HG02798 (cell line): ENCODE measurements around the gene OSBPL7.
A peak's percentile ranks its signal among the peaks of the same experiment; 100 is the strongest.

ENCODE experiments used
- ATAC-seq: cut with Tn5 transposase; IDR thresholded peaks from one replicate; pipeline ENCODE4 v1.9.1; 2021; ENCODE audit warnings: mild to moderate bottlenecking; ENCODE audit not compliant: unreplicated experiment, poor library complexity

Gene OSBPL7, protein sequence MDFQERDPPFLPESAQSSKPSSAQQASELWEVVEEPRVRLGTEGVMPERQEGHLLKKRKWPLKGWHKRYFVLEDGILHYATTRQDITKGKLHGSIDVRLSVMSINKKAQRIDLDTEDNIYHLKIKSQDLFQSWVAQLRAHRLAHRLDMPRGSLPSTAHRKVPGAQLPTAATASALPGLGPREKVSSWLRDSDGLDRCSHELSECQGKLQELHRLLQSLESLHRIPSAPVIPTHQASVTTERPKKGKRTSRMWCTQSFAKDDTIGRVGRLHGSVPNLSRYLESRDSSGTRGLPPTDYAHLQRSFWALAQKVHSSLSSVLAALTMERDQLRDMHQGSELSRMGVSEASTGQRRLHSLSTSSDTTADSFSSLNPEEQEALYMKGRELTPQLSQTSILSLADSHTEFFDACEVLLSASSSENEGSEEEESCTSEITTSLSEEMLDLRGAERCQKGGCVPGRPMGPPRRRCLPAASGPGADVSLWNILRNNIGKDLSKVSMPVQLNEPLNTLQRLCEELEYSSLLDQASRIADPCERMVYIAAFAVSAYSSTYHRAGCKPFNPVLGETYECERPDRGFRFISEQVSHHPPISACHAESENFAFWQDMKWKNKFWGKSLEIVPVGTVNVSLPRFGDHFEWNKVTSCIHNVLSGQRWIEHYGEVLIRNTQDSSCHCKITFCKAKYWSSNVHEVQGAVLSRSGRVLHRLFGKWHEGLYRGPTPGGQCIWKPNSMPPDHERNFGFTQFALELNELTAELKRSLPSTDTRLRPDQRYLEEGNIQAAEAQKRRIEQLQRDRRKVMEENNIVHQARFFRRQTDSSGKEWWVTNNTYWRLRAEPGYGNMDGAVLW

DNA sequence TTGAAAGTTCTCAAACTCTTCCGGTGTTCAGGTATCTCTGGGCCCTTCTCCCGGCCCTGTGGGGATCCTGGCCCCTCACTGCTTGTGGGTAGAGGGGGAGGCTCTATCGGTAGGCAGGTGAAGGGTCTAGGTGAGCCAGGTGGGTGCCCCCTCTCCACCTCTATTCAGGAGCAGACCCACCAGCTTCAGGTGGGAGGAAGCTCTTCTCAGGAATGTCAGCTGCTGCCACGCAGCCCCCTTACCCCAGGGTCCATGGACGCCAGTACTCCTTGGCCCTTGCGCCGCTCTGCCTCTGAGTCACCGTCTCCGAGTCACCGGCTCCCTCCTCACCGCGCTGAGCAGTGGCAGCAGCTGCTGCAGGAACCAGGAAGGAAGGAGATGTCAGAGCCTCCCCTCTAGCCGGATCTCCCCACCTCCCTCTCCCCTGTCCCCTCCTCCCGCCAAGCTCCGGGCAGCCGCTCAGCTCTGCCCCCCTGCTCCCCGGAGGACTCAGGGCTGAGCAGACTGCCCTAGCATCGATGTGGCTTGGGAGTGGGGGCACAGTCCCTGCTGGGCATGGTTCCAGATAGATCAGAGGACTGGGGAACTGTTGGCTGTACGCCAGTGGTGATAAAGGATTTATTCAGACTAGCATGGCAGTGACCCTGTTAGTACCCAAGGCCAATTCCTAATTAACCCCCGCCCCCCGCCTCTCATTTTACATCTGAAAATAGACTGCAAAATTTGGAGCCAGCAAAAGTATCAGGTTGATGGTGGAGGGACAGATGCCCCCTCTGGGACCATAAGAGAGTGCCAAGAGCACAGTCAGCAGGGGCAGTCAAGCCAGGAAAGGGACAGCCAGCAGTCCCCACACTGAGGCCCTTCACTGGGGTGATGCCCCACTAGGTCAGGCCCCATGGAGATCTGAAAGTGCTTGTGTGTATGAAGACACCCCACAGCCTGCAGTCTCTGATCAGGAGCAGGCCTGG is at the start of gene OSBPL7:
TSS of gene OSBPL7 (minus strand) at position 371 of the 968 bp plus-strand sequence. CDS start 1,516 bp downstream, outside the sequence.
- peak; percentile 80 for ATAC-seq

GRCh38 chr17:47871048-47871447 is 49.5 kb upstream of the OSBPL7 start:
- ATAC-seq: no peak

DNA sequence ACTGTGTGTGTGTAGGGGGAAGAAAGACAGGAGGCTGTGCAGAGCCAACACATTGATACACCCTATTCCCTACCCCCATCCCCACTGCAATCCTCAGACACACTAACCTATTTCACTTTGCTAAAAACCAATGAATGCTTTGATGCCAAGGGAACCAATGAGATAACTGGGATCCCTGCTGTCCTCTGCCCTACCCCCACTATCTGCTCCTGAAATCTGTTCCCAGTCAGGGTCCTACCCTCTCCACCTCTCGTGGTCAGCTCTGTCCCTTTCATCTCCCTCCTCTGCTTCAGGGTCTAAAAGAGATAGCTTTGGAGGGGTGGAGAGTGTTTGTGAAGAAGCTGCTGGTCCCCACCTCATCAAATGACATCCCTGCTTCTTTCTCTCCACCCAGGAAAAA is 48.5 kb upstream of the OSBPL7 start:
- no peak for ATAC-seq

DNA sequence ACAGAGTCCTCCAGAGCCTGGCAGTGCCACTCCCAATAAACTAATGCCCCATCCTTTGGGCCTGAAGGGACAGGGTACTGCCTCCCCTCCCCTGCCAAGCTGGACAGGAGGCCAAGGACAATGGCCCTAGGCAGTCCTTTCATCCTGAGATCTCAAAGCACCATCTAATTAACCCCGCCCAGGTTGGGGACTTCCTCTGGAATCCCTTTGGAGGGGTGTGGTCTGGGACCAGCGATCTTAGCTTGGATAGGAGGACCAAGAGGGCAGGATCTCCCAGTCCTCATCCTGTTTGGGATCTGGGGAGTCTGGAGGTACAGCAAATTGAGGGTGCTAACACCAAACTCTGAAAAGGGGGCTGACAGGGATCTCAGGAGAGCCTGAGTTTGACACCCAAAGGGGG is 47.5 kb upstream of the OSBPL7 start:
- no peak for ATAC-seq

GRCh38 chr17:47867813-47868533 is 46.4 kb upstream of the OSBPL7 start:
- no peak for ATAC-seq

DNA sequence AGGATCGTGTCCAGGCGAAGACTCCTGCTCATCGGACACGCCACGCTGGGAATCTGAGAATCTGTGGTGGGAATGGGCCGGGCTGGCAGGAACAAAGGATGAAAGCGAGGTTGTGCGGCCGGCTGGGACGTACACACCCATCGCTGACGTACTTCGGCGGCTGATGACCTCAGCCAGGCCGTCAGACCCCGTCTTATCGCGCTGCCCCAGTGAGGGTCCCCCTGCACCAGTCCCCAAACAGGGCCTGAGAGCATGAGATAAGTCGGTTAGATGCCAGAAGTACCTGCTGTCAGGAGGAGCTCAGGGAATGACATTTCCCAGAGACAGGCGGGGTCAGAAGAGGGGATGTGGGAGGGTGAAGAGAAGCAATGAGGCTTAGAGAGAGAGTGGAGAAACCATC is 45.3 kb upstream of the OSBPL7 start:
- ATAC-seq: no peak

DNA sequence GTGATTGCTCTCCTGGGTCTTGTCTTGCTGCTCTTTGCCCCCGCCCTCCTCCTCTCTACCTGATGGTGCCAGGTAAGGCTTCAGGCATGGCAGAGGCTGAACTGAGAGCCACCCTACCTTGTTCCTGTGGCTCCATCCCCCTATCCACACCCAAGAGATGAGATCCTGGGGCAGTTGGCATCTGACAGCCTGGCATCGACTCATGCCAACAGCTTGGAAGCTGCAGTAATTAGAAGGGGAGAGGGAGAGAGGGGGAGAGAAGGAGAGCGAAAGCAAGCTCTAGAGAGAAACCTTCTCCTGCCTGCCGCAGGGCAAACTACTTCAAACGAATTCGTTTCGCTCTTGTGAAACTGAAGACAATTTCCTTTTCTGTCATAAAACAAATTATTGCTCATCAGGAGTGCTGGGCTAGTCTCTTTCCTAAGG is 43.2 kb upstream of the OSBPL7 start:
- no peak for ATAC-seq

DNA sequence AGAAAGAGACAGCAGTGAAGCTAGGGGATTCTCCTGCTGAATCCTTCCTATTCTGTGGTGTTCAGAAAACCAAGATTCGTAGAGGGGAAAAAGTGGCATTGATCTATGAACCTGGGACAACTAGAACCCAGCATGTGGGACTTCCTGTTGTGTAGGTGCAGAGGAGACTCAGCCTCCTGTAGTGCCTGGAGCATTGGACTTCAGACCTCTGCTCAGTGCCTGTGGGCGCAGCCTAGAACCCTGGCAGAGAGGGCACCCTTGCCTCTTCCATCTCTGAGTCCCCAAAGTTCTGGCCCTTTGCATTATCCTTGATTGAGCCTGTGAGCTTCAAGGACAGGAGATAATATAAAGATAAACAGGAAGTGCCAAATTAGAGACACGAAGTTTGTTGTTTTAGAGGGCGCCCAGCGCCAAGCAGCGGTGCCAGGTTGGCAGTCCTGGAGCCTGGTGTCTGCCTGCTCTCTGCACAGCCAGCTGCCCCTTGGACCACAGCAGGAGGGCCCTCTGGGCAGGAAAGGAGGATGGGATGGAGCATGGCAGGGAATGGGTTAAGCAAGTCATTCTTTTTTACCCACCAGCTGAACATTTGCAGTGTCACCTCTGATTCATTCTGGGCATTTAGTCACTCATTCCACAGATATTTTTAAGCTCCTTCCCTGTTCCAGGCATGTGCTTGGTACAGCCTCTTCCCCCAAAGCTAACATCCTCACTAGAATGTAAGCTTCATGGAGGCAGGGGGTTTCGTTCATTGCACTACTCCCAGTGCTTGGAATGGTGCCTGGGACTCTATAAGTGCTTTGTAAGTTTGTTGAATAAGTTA is 41.2 kb upstream of the OSBPL7 start:
- ATAC-seq: no peak

GRCh38 chr17:47860386-47860785 is 38.8 kb upstream of the OSBPL7 start:
- no peak for ATAC-seq

- no peak for ATAC-seq
These were observed 36.2 kb upstream of the OSBPL7 start for GRCh38 chr17:47857551-47858455.

DNA sequence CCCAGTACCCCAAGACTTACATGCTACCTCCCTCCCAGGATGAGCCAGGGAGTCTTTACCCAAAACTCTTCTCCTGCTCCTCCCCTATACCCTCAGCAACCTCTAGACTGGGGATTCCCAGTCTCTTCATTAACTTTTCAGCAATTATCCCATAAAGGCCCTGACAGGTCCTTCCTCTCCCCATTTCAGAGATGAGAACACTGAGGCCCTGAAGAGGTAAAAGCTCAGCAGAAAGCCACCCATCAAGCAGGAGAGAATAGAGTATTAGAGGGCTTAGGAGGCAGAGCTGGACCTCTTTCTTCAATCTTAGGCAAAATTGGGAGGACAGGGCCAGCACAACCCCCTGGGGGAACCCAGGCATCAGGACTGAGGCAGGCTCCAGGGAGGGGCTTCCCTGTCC is 35.2 kb upstream of the OSBPL7 start:
- ATAC-seq: no peak

DNA sequence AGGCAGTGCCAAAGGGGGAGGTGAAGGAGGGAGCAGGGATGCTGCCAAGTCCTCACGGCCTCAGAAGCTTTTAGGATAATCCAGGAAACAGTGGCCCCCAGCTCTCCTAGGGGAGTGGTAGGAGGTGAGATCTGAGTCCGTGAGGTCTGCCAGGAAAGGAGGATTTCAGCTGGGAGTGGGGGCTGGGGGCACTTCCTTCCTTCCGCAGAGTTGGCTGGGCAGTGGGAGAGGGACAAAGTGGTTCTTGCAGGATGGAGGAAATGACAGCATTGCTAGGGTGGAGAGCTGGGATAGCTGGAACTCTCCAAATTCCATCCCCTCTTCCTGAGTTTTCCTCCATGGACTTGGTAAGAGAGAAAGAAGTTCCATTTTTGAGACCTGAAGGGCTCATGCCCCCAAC is 34.1 kb upstream of the OSBPL7 start:
- no peak for ATAC-seq

DNA sequence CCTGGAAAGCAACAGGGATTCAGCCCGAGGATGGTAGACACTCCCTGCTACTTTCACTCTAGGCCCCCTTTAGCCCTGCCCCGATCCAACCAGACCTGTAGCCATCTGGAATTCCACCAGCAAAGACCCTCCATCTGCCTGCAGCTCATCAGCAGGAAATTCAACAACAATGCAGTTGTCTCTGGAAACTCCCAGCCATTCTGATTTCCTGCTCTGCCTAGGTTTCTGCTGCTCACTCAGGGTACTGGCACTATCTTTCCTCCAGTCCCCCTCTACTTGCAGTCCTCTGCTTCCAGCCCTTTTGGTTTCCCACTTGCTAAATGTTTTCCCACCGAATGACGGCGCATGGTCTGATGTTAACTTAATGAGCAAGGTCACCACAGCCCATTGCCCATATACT is 32.0 kb upstream of the OSBPL7 start:
- no peak for ATAC-seq

DNA sequence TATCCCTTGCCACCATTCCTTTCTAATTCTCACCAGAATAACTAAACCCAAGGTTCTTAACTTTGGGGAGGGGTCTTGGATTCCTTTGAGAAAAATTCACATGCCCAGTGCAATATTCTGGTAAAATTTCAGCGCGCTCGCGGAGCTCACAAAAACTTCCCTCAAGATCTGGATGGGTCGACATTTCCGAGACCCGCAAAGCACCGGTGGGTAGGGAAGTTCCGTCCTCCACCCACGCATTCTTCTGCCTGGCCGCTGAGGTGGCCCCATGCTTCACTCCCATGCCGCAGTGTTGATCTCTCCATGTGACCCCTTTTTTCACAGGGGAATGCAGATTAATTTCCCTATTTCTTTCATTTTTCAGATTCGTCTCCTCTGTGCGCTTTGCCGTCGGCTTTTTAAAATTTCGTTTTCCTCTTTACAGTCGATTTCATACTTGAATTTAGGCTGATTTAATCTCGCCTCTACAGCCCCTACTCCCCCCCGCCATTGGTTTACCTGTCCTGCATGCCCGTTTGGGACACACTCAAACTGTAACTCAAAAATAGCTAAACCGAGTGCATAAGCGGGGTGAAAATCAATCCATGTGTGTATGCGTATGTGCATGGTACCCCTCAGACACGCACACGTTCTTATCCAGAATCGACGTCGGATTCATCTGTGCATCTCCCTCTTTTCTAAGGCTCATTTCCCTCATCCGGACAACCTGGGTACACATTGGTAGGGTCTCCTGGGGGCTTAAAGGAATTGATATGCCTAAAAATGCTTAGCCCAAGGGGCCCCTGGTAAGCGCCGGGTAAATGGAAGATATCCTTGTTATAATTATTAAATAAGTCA is 30.7 kb upstream of the OSBPL7 start:
- ATAC-seq: no peak

DNA sequence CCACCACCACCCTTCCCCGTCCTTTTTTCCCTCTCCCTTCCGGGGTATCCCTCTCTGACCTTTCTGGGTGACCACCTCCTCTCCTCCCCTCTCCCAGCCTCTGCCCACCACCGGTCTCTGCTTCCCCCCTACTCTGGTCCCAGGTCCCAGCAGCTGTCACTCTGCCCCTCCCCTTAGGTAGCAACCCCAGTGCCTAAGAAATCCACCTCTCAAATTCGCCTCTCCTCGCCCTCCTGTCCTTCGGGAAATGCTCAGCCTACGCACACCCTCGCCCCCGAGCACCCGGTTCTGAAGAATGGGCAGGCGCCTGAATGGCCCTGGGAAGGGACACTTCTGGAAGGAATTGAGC is 30.1 kb upstream of the OSBPL7 start:
- no peak for ATAC-seq

- no peak for ATAC-seq
These were observed 29.3 kb upstream of the OSBPL7 start, which contains the start of gene SP6 for GRCh38 chr17:47850692-47851573. Gene SP6 (minus strand): TSS chr17:47851163. CDS start chr17:47848429, 2,734 bp downstream.
